AG08396 (cell line): ENCODE data around the gene ZC3H12D.
A peak's percentile ranks its signal among the peaks of the same experiment; 100 is the strongest.

ENCODE experiments used
- DNase-seq: peaks from one replicate; pipeline ENCODE4 v3.0.0; 2012; ENCODE audit warnings: low spot score, mixed read lengths

ZC3H12D gene

DNA sequence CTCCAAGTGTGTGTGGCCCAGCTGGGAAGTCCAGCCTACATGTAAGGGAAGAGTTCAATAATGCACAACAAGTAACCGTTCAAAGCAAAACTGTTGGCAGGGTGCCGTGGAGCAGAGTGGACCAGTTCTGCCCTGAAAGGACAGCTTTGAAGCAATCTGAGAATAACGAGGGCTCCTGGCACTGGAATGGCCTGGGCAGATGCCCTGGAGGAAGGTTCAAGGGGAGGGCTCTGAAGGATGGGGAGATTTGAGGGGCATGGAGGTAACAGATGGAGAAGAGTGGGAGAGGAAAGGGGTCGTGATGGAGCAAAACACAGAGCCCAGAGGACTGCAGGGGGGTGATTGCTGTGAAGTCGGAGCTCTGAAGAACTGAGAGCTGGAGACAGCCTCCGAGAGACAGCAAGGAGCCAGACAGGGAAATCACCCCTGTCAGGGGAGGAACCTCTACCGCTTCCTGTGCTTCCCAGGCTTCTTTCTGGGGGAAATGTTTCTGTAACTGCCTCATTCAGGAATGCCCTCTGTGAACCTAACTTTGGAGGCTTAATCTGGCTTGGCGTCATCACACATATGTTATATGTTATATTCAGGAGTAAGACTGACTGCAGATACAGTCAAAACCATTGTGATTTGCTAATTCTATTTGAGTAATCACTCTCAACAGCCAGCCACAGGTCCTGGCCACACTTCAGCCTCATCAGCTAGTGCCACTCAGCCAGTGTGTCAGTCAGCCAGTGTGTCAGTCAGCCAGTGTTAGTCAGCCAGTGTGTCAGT is 41.2 kb downstream of the ZC3H12D start:
- DNase-seq = no peak

DNA sequence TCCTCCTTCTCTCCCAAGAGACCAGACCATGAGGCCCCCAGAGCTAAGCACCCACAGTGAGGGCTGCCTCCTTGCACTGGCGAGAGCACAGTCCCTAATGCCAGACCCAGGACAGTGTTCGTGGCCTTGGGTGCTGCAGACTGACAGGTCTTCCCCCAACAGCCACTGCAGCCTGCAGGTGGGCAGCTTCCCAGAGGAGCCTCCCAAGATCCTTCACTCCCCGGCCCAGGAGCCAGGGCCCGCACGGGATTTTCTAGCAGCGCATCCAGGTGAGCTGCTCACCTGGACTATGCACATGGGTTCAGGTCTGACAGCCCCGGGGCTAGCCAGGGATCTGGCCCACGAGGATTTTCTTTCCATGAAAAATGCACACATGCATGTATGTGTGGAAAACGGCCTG is 43.1 kb downstream of the ZC3H12D start:
- peak; percentile 5 for DNase-seq

DNA sequence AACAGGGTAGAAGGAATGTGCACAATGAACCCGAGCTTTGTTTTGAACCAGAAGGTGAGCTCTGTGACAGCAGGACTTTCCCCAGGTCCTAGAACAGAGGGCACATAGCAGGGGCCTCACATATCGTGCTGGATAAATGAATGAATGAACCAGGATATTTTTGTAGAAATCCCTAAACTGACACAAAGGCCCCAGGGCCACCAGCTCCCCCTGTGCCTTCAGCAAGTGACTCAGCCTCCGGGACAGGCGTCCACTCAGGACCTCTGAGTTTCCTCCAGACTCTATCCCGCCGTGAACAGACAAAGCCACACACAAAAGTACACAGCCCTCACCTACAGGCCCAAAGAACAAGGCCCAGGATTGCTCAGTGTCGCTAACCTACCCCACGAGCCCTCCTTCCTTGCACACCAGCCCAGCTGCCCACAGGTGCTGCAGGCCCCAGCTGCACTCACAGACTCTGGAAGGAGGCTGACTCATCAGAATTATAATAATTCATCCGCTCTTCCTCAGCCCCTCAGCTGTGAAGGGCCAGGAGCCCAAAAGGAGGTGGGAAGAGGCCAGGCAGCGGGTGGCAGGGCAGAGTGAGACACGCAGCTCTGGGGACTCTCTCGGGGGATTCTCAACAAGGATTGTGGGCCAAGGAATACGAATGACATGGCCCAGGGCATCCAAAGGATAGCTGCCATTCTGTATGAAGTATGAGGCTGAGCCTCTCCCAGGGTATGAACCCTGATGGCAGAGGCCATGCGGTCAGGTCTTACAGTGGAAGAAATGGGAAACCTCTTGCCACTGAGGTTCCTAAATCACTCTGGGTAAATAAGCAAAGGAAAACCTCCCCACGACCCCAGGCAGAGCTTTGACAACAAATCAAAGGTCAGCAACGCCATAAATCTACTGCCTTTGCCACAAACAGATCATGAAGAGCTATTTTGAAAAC is 43.8 kb downstream of the ZC3H12D start:
- DNase-seq = peak; percentile 10

DNA sequence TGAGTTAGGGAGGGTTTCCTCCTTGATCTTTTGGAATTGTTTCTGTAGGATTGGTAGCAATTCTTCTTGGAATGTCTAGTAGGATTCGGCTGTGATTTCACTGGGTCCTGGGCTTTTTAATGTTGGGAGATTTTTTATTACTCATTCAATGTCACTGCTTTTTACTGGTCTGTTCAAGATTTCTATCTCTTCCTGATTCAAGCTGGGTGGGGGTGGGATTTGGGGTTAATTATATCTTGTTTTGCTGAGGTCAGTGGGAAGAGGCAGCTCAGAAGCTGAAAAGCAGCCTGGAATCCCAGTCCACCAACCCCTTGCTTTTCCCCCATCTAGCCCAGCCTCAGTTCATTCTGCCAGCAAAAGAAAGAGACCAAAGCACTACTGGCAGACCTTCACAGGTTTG is 45.2 kb downstream of the ZC3H12D start:
- DNase-seq = no peak

DNA sequence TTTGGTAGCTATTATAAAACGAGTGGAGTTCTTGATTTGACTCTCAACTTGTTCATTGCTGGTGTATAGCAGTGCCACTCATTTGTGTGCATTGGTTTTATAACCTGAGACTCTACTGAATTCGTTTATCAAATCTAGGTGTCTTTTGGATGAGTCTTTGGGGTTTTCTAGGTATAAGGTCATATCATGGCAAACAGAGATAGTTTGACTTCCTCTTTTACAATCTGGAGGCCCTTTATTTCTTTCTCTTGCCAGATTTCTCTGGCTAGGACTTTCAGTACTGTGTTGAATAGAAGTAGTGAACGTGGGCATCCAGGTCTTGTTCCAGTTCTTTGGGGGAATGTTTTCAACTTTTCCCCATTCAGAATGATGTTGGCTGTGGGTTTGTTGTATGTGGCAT is 46.0 kb downstream of the ZC3H12D start:
- DNase-seq = no peak

DNA sequence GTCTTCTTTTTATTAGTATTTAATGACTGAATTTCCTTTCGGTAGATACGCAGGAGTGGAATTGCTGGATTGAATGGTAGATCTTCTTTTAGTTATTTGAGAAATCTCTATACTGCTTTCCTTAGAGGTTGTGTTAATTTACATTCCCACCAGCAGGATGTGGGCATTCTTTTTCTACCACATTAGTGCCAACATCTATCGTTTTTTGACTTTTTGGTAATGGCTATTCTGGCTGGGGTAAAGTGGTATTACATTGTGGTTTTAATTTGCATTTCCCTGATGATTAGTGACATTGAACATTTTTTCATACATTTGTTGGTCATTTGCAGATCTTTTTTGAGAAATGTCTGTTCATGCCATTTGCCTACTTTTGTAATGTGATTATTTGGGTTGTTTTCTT is 47.6 kb downstream of the ZC3H12D start:
- DNase-seq = no peak

DNA sequence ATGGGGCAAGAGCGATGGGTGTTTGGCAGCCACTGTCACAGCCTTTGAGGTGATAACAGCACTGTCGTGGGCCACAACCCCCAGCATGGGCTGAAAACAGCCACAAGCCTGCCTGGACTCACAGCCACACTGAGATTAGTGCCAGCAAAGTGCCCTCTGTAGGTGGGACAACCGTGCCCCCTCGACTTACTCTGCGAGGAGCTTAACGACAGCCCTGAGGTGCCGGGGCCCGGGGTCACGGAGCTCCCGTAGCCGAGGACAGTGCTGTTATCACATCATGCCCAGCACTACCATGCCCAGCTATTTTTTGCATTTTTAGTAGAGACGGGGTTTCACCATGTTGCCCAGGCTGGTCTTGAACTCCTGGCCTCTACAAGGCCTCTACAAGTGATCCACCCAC is 48.2 kb downstream of the ZC3H12D start:
- no peak for DNase-seq

DNA sequence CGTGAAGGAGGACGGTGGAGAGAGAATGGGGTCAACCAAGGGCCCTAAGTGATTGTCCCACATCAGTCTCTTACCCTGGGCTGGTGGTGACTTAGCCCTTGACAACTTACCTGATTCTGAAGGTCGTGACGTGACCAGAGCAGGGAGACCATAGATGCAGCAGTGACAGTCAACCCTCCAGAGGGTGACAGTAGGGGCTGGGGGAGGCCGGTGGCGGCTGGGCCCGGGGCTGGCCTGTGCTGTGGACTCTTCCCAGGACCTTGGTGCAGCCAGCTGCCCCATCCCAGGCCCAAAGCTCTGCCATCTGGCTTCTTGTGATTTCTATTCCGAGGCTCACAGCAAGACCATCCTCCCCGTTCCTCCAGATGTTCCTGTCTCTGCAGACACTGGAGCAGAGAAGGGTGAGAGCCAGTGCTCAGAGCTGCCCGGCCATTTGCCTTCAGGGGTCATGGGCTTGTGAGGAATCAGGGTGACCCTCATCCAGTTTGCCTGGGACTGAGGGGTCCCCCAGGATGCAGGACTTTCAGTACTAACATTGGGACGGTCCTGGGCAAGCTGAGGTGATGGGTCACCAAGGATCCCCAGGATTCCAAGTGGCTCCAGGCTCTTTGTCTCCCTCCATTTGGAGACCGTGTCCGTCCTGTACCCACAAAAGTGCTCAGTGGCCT is 48.8 kb downstream of the ZC3H12D start:
- DNase-seq = peak; percentile 1

DNA sequence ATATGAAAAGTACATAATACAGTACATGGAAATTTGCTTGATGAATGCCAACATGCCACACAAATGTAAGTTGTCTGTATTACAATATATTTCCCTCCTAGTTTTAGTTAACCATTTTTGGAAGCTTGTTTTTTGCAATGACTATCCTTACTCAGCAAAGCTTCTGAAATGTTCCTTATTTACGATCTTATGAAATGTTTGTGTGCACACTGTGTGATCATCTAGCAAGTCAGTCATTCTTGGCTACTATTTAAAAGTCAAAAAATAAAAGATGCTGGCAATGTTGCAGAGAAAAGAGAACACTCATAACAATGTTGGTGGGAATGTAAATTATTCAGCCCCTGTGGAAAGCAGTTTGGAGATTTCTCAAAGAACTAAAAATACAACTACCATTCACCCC is 50.9 kb downstream of the ZC3H12D start:
- DNase-seq = no peak

DNA sequence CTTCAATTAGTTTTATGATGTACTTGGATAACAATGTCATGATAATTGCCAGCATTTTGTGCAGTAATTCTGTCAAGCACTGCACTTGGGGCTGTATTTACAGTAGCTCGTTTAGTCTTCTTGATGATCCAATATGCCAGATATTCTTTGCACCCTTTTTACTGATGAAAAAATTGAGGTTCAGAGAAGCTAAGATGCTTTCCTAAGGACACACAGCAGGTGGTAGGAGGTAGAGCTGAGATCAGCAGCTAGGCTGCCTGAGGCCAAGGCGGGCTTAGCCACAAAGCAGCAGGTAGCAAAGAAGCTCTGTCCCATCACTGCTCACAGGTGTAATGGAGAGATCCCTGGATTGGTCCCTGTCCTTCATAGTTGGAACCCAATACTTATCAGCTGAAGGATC is 51.4 kb downstream of the ZC3H12D start:
- DNase-seq = no peak

DNA sequence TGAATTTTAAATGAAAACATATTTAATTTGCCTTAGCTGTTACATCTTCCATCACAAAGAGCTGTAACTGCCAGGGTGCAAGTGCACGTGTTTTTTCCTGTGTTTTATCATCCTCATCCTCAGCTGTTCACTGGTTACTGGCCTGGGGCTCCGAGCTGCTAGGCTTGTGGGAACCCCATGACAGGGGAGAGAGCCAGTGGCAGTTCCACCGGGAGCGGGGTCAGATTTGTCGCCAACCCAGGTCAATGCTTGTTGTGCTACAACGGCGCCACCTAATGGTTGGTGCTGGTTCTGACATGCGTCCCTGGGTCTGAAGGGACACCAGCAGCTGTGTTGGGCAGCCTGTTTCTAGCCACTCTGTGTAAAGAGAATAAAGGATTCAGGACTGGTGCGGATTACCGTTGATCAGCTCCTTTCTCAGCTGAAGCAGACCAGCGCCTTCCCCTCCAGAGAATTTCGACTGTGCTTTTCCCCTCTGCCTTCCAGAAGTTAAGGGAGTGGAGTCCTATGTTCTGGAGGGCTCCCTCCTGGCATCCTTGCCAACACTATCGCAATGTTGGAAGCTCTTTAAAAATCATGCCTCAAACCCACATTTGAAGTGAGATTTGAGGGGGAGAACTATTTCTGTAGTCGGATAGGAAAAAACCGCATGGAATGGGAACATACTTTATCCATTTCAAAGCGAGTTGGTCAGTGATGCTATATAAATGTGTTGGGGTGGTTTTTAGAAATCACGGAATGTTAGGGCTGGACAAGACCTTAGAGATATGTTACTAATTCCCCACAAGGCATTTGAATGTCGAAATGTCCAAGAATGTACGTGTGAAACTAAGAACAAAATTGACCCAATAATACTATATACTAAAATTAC is 52.7 kb downstream of the ZC3H12D start:
- DNase-seq = peak; percentile 86

DNA sequence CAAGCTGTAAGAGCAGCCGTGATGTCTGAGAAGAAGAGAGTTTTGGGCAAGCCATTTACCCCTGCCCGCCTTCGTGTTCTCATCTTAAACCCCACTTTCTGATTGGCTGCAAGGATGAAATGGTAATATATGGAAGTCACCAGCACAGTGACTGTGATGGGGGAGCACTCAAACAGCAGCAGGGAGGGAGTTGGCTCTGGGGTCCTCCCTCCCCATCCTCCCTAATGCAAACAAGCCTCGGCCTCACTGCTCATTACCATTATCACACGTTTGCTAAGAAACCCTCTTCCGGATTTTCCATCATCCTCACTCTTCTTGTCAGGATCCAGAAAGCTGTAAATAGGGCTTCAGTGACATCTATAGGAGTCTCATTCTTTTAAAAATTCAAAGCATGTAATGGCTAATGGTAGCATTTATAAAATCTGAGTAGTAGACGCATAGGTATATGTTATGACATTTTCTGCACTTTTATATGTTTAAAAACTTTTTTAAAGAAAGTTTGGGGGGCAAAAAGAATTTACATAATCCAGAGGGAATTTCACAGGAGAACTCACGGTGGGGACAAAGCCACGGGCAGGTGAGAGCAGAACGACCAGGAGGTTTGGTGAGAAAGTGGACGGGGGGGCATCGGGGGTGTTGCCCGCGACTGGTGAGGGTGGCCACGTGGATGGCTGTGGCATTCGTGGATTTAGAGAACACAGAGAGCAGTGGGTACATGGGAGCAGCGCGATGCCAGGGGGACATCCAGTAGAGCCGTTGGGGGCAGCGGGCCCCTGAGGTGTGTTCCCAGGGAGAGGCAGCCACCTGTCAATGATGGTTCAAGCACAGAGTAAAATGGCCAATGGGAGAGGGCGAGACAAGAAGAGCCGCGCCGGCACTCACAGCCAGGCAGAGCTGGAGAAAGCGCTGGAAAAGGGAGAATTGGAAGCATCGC is 55.1 kb downstream of the ZC3H12D start:
- DNase-seq = no peak

DNA sequence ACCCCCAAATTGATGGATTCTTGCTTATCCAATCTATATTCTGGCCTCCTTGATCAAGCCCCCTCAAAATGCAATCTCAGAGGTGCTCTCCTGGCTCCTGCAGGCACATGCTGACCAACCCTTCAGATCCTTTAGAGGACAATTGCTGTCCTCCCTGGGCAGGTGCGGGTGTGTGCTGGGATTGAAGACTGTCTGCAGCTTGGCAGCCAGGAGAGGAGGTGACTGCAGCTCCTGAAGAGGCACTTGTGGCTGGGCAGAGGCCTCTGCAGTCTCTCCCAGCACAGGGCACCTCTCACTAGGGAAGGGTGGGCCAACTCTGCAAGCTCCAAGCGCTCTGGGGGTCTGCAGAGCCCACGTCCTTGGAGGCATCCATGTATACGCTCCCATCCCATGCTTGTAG is 56.2 kb downstream of the ZC3H12D start:
- DNase-seq = no peak

DNA sequence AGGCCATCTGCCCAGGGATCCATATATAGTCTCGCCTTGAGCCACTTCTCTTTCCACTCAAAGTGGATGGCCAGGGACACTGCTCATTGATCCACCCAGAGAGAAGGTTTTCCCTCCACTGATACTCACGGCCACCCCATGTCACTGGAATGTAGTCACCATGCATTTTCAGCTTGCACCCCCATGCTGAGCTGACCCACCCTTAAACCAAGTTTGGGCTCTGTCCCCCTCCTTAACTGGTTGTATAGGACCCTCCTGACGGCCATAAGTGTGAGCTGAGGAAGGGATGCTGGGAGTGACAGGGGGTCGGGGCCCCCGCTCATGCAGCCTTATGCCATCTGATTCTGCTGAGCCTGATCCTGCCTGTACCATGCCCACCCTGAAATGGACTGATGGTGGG is 59.1 kb downstream of the ZC3H12D start:
- DNase-seq = no peak

DNA sequence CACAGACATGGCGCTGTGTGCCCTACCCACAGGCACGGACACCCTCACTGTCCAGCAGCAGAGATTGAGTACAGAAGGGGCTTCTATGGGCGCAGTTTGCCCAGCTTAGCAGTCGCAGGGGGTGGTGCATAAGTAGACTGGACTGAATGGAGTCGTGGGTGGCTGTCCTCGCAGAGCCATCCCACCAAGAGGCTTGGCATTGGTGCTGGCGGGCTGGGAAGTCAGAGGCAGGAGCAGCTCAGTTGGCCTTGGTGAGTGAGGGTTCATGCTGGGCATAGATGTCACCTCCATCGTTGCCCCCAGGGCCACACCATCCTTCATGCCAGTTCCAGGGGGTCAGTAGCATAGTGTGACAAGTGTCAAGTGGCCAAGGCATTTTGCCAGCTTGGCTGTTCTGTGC is 59.6 kb downstream of the ZC3H12D start:
- no peak for DNase-seq

DNA sequence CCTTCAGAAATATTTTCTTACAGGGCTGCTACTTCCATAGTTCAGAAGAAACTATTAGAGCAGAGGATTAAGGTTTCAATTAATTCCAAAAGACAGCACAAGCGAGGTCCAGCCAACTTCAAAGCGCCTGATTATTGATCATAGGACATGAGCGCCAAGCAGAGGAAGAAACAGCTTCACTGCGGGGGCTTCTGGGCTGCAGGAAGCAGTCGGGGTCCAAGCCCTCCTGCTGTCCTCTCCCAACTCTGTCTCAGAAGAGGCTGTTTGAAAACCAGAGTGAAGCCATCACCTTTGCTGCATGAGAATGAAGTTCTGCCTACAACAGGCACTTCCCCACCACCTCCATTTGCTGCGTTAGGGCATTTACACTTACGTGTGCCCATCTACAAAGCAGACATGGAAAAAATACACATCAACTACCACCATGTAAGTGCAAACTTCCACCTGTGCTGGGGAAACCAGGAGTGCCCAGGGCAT is 60.8 kb downstream of the ZC3H12D start:
- DNase-seq = no peak

DNA sequence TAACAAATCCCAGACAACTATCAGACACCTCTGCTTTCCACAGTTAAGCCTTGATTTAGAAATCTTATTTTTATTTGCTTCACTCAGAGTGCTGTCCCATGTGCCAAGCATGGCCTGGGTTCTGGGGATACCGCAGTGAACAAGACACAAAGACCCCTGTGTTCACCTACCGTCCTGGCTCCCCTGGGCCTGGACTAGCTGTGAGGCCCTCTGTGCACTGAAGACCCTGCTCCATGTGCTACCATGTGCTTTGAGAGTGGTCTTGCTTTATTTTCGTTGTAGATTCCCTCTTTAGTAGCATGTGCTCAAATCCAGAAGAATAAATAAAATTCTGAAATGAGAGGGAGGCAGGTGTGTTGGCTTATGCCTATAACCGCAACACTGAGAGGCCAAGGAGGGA is 62.2 kb downstream of the ZC3H12D start:
- DNase-seq = no peak

DNA sequence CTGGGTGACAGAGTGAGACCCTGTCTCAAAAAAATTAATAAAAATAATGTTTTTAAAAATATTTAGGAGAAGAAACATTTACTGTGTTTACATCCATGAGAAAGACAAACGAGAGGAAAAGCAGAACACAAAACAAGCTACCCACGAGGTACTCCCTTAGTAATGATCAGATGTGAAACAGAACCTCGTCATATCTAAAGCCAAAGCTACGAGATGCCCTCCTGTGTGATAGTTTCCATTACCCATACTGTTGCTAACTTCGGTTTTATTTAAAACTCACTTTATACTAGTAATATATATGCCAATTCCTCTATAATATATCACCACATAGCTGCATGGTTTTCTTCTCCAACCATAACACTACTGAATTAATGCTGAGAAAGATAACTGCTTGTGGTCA is 63.7 kb downstream of the ZC3H12D start:
- no peak for DNase-seq

DNA sequence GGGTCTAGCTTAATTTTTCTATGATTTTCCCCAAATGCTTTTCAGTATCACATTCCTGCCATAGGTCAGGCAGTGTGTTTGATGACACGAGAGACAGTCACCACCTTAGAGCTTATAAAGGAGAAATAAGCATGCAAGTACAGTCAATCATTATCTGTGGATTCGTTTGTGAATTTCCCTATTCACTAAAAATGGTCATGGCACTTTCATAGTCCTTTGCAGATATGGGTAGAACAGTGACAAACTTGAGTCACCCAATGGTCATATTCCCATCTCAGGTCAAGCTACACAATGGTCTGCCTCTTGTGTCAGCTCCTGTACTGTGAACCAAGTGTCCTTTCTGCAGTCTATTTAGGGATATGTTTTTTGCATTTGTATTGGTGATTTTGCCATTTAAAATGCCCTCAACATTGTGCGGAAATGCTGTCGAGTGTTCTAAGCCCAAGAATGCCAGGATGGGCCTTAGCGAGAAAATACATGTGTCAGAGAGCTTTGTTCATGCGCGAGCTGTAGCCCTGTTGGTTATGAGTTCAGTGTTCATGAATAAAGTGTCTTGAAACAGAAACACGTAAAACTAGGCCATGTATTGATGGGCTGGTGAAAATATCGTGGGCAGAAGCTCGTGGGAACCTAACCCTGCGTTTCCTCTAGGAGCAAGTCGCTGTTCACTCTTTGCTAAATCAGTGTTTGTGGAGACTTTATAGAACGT is 65.0 kb downstream of the ZC3H12D start:
- DNase-seq = no peak

DNA sequence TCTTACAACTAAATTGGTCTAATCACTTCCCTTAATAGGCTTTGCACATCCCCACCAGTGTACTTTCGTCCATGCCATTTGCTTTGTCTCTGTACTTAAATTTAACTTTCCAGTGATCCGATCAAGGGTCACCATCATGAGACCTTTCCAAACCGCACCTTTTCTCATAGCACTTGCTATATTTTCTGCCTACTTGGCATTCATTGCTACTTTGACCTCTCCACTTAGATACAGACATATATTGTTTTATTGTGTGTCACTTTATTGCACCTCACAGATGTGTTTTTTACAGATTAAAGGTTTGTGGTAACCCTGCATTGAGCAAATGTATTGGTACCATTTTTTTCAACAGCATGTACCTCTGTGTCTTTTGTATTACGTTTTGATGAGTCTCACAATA is 70.0 kb downstream of the ZC3H12D start:
- DNase-seq = no peak
